Activated CD8-positive, alpha-beta memory T cell treated with anti-CD3 and anti-CD28 coated beads, Interleukin-2, amount 10 ng/mL, durations not matched to agents 7 days and 5 days (primary cell): ENCODE results near the gene GNAT3. TPM values are rescaled to one million over a fixed set of nuclear protein-coding genes. Genes with fewer than 3 reads are reported as not detected.

Experiments
- ATAC-seq: fragments of 150-1000 bp; cut with Tn5 transposase; one replicate; pipeline ENCODE4 v1.10.0; 2021; ENCODE audit warnings: moderate library complexity
- CTCF ChIA-PET: fragments of 350-600 bp; sonication (Branson Sonifier 250); formaldehyde crosslinking; loops from one replicate; lab custom pipeline; 2021; ENCODE audit warnings: antibody characterized with exemption; lab: Charles Lee
- DNase-seq: peaks from one replicate; pipeline ENCODE4 v3.0.0-alpha.2; 2020
- H3K27ac Mint-ChIP-seq: one replicate; pipeline ENCODE4 v1.8.0; 2021; ENCODE audit warnings: mild to moderate bottlenecking, mixed read lengths
- H3K27me3 Mint-ChIP-seq: one replicate; pipeline ENCODE4 v1.8.0; 2021; ENCODE audit warnings: mixed read lengths
- H3K36me3 Mint-ChIP-seq: one replicate; pipeline ENCODE4 v1.8.0; 2021; ENCODE audit warnings: mild to moderate bottlenecking, mixed read lengths
- H3K4me1 Mint-ChIP-seq: one replicate; pipeline ENCODE4 v1.8.0; 2021; ENCODE audit warnings: mixed read lengths
- H3K4me3 Mint-ChIP-seq: one replicate; pipeline ENCODE4 v1.8.0; 2021; ENCODE audit warnings: mild to moderate bottlenecking, moderate library complexity, mixed read lengths
- H3K9me3 Mint-ChIP-seq: one replicate; pipeline ENCODE4 v1.8.0; 2022; ENCODE audit warnings: low read depth, mixed read lengths
- total RNA-seq, 2 experiments: library from RNA; stranded (reverse); gene quantifications; one replicate each; pipeline ENCODE4 v1.2.3, GENCODE V29; 2021

The GNAT3 gene
- total RNA-seq, 2 experiments from 2014 or later = not detected

GRCh38 chr7:80468931-80469714, 42.7 kb downstream of the GNAT3 start:
- Mint-ChIP-seq H3K4me1 (no peaks in the 10 kb centered on the region), H3K27me3 (no peaks in the 10 kb centered on the region), H3K36me3 (no peaks in the 10 kb centered on the region), H3K9me3 (peaks cover 4% of the 10 kb centered on the region), H3K4me3 (no peak overlapping the region), H3K27ac (no peak overlapping the region)
- DNase-seq (no peak), ATAC-seq (no peak)
- CTCF ChIA-PET = no interaction called here

GRCh38 chr7:80467069-80467468, 44.8 kb downstream of the GNAT3 start:
- CTCF ChIA-PET = no interaction called here
- DNase-seq (no peak), ATAC-seq (no peak)
- Mint-ChIP-seq H3K4me1 (no peaks in the 10 kb centered on the region), H3K36me3 (no peaks in the 10 kb centered on the region), H3K4me3 (no peak overlapping the region), H3K27ac (no peak overlapping the region), H3K9me3 (peaks cover 6% of the 10 kb centered on the region), H3K27me3 (no peaks in the 10 kb centered on the region)

DNA sequence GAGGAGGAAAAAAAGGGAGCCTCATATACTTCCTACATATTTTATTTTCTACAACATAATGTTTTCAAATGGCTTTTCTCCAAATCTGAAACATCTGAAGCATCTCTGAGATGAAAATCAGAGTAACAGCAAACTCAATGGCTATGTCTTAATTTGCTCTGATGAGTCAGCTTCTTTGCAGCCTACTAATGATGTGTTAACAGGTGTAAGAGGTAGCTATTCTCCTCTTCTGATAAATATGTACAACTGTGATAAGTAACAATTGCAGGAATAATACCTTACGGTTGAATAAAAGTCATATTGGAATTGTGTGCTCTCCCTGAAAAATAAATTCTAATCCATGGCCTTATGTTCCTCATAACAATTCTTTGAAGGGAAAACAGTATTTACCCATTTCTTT, 45.2 kb downstream of the GNAT3 start:
- H3K4me1 Mint-ChIP-seq = no peaks in the 10 kb centered on the region
- CTCF ChIA-PET = no interaction called here
- ATAC-seq (no peak), DNase-seq (no peak)
- H3K4me3 Mint-ChIP-seq = no peak overlapping the region
- peaks cover 4% of the 10 kb centered on the region for H3K9me3 Mint-ChIP-seq
- no peaks in the 10 kb centered on the region for H3K27me3 Mint-ChIP-seq
- H3K27ac Mint-ChIP-seq = no peak overlapping the region
- no peaks in the 10 kb centered on the region for H3K36me3 Mint-ChIP-seq

- Mint-ChIP-seq H3K4me1 (no peaks in the 10 kb centered on the region), H3K36me3 (no peaks in the 10 kb centered on the region), H3K4me3 (no peak overlapping the region), H3K9me3 (peaks cover 6% of the 10 kb centered on the region), H3K27ac (no peak overlapping the region), H3K27me3 (no peaks in the 10 kb centered on the region)
- no peak for ATAC-seq
- CTCF ChIA-PET = no interaction called here
- no peak for DNase-seq
These were observed 47.7 kb downstream of the GNAT3 start for GRCh38 chr7:80464211-80464610.

GRCh38 chr7:80463272-80463920, 48.5 kb downstream of the GNAT3 start:
- Mint-ChIP-seq H3K36me3 (no peaks in the 10 kb centered on the region), H3K27ac (no peak overlapping the region), H3K4me1 (no peaks in the 10 kb centered on the region), H3K4me3 (no peak overlapping the region), H3K27me3 (no peaks in the 10 kb centered on the region), H3K9me3 (peaks cover 6% of the 10 kb centered on the region)
- ATAC-seq (no peak), DNase-seq (no peak)
- CTCF ChIA-PET = no interaction called here

- ATAC-seq (no peak), DNase-seq (no peak)
- CTCF ChIA-PET = no interaction called here
- Mint-ChIP-seq H3K36me3 (no peaks in the 10 kb centered on the region), H3K27me3 (no peaks in the 10 kb centered on the region), H3K4me3 (no peak overlapping the region), H3K4me1 (no peaks in the 10 kb centered on the region), H3K9me3 (peaks cover 9% of the 10 kb centered on the region), H3K27ac (no peak overlapping the region)
These were observed 51.0 kb downstream of the GNAT3 start for GRCh38 chr7:80460857-80461256.

- H3K27ac Mint-ChIP-seq = no peak overlapping the region
- DNase-seq = no peak
- CTCF ChIA-PET = no interaction called here
These were observed 51.9 kb downstream of the GNAT3 start for GRCh38 chr7:80459776-80460510.

DNA sequence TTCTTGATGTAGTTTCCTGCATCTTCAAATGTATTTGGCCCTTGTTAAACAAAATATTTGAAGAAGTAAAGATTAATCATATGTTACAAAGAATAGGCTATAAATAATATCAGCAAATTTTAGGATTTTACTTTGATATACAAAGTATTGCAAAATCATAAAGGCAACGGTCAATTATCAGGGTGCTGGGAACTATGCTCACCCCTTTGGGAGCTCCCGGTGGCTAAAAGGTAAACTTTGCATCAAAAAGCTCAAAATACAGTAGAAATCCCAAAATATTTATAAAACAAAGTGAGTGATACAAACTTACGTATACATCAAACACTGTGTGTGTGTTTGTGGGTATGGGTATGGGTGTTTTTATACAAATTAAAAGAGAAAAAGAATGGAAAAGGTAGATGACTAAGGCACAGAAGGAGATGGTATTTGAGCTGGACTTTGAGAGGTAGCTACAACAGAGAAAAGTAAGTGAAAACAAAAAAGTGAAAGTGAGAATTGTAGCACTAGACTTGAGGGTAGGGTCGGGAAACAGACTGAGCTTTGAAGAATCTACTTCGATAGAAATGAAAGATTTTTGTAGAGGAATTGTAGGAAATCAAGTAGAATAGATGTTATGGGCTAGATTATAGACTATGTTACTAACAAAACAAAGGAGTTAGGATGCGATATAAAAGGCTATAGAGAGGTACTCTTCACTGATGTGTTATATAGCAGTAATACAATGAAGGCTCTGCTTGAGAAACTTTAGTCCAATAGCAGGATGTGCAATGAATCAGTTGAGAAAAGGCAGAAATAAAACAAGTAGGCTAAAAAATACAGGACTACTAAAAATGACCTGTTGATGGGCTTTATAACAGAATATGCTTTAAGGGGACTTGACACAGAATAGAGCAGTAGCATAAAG, 52.8 kb downstream of the GNAT3 start:
- Mint-ChIP-seq H3K4me3 (no peak overlapping the region), H3K27ac (no peak overlapping the region), H3K9me3 (peaks cover 9% of the 10 kb centered on the region), H3K27me3 (no peaks in the 10 kb centered on the region), H3K4me1 (no peaks in the 10 kb centered on the region), H3K36me3 (no peaks in the 10 kb centered on the region)
- no peak for DNase-seq
- CTCF ChIA-PET = no interaction called here
- ATAC-seq = no peak

More at GRCh38 chr7:80459776-80460510, 51.9 kb downstream of the GNAT3 start:
- no peak for ATAC-seq
- Mint-ChIP-seq H3K4me1 (no peaks in the 10 kb centered on the region), H3K27me3 (no peaks in the 10 kb centered on the region), H3K4me3 (no peak overlapping the region), H3K36me3 (no peaks in the 10 kb centered on the region), H3K9me3 (peaks cover 9% of the 10 kb centered on the region)

GRCh38 chr7:80453699-80454340, 58.0 kb downstream of the GNAT3 start:
- no peak for ATAC-seq
- Mint-ChIP-seq H3K4me1 (no peaks in the 10 kb centered on the region), H3K9me3 (peaks cover 2% of the 10 kb centered on the region), H3K4me3 (no peak overlapping the region), H3K27me3 (no peaks in the 10 kb centered on the region), H3K36me3 (no peaks in the 10 kb centered on the region), H3K27ac (no peak overlapping the region)
- no peak for DNase-seq
- CTCF ChIA-PET = no interaction called here

DNA sequence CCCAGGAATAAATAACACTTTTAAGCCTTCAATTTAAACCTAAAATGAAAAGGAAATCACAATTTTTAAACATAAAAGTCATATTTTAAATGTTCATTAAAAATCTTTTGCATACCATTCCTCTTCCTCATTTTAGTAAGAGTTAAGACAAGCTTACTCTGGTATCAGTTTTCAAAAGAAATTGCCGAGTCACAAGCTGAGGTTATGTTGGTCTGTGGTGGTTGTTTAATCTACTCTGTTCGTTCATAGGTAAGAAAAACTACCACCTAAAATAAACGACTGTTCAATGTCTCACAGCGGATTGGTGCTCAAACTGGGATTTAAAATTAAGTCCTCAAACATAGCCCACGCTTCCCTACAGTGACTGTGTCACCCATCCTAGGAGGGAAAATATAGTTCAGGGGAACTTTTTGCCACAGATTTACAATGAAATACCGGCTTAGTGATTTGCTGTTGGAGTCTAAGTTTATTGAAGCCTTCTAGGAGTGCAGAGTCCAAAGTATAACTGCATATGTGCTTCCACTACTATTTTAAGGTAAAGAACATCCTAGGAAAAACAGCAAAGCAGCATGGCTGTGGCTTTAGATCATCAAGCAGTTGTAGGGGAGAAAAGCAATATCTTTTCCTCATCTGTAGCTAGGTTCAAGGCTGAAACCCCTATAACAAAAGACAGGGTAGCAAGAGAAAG, 61.1 kb downstream of the GNAT3 start:
- CTCF ChIA-PET = no interaction called here
- Mint-ChIP-seq H3K36me3 (peaks cover 1% of the 10 kb centered on the region), H3K27me3 (no peaks in the 10 kb centered on the region), H3K4me1 (no peaks in the 10 kb centered on the region), H3K27ac (no peak overlapping the region), H3K4me3 (no peak overlapping the region), H3K9me3 (no peaks in the 10 kb centered on the region)
- ATAC-seq = no peak
- no peak for DNase-seq

GRCh38 chr7:80449836-80450235, 62.0 kb downstream of the GNAT3 start:
- H3K4me3 Mint-ChIP-seq = no peak overlapping the region

DNA sequence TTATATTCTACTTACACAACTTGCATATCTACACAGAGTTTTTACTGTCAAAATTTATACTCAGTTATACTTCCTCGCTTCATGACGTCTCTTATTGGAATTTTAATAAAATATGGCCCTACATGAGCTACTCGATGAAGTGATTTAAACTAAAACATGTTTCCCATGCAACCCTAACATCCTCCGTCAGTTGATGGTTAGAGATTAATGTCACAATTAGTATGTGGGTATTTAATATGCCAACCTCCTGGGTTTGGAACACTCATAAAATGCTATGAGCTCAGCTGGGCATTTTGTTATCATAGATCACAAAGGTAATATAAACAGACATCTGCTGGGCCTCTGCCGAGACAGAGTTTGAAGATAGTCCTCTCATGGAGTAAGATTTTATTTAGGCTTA, 66.5 kb downstream of the GNAT3 start:
- H3K4me3 Mint-ChIP-seq = no peak overlapping the region
- H3K36me3 Mint-ChIP-seq = peaks cover 1% of the 10 kb centered on the region
- no peaks in the 10 kb centered on the region for H3K4me1 Mint-ChIP-seq
- CTCF ChIA-PET = no interaction called here
- DNase-seq = no peak
- no peaks in the 10 kb centered on the region for H3K27me3 Mint-ChIP-seq
- ATAC-seq = no peak
- peaks cover 2% of the 10 kb centered on the region for H3K9me3 Mint-ChIP-seq
- H3K27ac Mint-ChIP-seq = no peak overlapping the region

More at GRCh38 chr7:80449836-80450235, 62.0 kb downstream of the GNAT3 start:
- H3K9me3 Mint-ChIP-seq = no peaks in the 10 kb centered on the region
- CTCF ChIA-PET = no interaction called here
- no peak for ATAC-seq
- H3K27ac Mint-ChIP-seq = no peak overlapping the region
- H3K36me3 Mint-ChIP-seq = peaks cover 1% of the 10 kb centered on the region
- no peaks in the 10 kb centered on the region for H3K4me1 Mint-ChIP-seq
- H3K27me3 Mint-ChIP-seq = no peaks in the 10 kb centered on the region
- DNase-seq = no peak
